ENCODE results near the gene HOXA9.

Gene HOXA9

DNA sequence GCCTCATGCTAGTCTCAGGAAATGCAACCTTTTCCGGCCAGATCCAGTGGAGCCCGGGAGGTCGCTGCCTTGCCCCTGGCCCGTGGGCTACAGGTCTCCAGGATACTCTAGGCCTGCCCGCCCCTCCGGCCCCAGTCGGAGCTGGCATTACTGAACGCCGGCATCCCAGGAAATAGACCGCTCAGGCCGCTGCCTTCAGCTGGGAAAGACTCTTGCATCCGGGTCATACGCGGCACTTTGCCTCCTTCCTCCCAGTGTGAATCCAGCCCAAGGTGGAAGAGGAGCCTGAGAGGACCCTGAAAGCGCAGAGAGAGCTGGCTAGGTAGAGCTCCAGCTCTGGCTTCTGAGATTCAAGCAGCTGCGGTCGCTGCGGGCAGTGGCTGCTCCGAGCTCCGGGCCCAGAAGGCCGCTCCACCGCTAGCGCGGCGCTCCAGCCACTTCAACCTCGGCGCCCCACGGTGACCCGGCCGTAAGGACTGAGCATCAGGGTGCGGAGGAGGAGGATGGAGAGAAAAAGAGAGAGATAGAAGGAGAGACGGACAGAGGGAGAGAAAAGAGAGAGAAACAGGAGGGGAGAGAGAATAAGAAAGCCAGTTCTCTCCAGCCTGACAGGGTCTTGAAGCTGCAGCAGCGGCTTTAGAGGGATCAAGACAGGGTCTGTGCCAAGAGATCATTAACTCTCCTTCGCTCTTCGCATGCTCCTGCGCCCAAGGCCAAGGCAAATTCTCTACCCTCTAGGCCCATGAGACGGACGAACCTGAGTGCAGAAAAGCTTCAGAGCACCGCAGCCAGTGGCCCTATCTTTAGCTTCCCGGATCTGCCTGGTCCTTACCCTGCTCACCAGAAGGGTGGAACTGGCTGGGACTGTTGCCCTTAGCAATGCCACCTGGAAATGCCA is 10.5 kb upstream of the HOXA9 start:
- DNase-seq = peak; percentile 67

DNA sequence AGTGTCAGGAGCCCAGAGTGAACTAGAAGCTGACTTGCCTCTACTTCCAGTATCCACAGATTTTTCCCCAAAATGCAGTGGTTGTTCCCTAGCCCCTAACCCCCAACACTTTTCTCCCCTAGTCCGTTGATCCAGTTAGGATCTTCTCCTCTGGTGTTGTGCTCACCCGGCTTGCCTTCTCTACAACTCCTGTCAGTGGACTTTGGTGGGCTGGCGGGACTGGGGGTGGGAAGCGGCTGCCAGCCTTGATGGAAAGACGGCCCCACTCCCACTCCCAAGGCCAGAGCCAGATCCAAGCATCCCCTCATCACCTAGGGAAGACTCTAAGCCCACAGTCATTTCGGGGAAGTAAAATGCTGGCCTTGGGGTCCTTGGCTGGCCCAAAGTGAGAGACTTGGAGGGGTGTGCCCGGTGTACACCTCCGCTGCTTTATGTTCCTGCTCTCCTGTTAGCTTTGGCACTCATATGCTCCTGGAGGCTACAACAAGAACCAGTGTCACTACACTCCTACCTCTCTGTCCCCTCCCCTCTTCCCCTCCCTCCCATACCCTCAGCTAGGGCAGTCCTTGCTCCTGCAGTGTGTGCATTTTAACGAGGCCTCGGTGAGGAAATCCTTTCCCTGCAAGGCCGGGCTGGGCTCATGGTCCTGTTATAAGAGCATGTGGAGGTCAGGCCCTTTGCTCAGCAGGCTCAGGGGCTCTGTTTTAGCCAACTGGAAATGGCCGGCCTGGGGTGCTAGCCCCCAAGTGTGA is 9.7 kb upstream of the HOXA9 start:
- peak; percentile 79 for DNase-seq

DNA sequence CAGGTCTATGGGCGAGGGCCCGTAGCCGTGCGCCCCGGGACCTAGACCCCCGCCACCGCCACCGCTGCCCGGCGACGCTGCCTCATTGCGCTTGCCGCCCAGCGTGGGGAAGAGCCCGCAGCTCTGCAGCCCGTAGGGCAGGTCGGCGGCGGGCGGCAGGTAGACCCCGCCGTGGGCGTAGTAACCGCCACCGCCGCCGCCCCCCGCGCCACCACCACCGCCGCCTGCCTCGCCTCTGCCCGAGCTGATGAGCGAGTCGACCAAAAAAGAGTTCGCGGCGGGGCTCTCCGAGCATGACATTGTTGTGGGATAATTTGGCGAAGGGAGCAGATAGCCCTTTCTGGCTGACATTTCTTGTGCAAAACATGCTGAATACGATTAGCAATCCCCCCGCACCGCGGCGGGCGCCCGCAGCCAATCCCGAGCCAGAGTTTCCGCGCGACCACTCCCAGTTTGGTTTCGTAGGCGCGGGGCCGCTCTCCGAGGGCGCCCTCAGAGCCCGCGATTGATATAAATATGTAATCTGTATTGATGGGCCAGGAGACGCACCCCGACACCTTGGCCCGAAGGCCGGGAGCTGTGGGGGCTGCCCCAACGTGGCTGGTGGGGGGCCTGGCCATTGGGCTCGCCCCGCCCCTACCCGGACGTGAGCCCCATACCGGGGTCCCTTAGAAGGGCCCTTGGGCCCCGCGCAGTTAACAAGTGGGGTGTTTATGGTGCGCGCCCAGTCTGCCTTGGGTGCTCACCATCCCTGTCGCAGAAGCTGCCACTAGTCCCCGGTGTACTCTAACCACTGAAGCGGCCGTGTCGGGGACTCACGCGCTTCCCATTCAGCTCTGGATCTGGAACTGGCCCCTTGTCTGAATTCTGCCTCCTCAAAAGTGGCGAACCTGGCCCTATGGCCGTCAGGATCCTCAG is 8.9 kb upstream of the HOXA9 start, which contains the start of gene HOXA10:
TSS of gene HOXA10 (minus strand) at position 365 of the 918 bp plus-strand sequence. CDS start at position 351, 14 bp downstream.
- DNase-seq = peak; percentile 87

DNA sequence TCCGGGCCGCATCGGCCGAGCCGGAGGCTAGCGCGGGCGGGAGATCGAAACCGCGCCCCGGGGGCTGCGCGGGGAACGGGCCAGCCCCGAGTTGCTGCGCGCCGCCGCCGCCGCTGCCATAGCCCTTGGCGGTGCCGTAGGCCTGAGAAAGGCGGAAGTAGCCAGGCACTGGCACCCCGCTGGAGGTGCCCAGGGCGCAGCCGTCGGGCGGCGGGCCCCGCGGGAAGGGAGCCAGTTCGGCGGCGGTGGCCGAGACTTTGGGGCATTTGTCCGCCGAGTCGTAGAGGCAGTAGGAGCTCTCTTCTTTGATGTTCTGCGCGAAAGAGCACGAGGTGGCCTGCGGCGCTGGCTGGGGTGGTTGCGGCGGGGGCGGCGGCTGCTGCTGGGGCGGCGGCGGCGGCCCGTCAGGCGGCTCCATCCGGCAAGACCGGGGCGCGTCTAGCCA is 8.2 kb upstream of the HOXA9 start:
- peak; percentile 50 for DNase-seq

GRCh38 chr7:27172823-27173510 is 7.6 kb upstream of the HOXA9 start:
- DNase-seq = peak; percentile 87

DNA sequence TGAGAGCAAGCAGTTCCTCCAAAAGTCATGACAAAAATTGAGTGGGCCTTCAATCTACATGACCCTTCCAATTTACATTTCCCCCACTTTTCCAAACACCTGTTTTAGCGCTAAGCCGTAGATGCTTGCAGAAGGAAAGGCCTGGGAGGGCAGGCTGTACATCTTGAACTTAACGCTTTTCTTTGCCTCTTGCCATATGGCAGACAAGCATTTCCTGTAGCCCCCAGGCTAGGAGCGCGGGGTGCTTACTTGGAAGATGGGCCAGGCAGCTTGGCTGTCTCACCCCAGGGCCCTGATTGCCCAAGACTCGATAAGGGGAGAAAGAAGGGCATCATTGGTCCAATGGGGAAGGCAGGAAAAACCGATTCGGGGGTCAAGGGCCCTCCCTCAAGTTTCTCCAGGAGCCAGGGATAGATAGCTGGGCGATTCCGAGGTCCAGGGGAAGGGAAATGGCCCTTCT is 7.0 kb upstream of the HOXA9 start:
- DNase-seq = peak; percentile 95

DNA sequence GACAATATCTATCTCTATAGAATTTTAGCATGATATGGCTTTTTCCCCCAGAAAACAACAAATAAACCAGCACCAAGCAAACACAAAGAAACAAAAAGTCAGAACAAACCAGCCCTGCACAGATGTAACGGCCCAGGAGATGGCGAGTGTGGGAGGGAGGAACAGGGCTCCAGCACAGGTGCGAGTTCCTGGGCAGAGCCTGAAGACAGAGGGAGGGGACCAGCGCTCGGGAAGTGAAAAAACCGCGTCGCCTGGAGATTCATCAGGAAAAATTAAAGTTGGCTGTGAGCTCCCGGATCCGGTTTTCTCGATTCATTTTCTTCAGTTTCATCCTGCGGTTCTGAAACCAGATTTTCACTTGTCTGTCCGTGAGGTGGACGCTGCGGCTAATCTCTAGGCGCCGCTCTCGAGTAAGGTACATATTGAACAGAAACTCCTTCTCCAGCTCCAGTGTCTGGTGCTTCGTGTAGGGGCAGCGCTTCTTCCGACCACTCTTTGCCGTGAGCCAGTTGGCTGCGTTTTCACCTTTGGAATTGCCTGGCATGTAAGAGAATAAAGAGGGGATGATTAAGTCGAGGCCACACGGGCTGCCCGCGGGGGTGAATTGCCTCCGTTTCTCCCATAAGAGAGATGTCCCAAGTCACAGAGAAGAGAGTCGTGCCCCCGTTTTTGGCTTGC is 6.4 kb upstream of the HOXA9 start:
- DNase-seq = peak; percentile 63

DNA sequence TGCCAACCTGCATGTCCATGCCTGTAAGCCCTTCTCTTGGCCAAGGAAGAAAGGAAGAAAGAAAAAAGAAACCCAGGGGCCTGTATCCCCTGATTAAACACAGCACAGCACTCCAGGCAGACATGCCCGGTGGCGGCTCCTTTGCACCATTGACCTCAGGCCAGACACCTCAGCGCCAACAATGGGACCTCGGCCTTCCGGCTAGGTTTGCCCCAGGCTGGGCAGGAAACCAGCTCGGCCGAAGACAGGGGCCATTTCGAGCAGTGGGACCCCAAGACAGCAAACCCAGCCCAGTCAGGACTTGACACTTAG is 5.9 kb upstream of the HOXA9 start:
- peak; percentile 70 for DNase-seq

- DNase-seq = no peak
Measured at GRCh38 chr7:27170426-27171324, 5.3 kb upstream of the HOXA9 start.

GRCh38 chr7:27169658-27170425 is 4.5 kb upstream of the HOXA9 start:
- peak; percentile 84 for DNase-seq

- peak; percentile 81 for DNase-seq
Measured at GRCh38 chr7:27168265-27168947, 3.1 kb upstream of the HOXA9 start.

DNA sequence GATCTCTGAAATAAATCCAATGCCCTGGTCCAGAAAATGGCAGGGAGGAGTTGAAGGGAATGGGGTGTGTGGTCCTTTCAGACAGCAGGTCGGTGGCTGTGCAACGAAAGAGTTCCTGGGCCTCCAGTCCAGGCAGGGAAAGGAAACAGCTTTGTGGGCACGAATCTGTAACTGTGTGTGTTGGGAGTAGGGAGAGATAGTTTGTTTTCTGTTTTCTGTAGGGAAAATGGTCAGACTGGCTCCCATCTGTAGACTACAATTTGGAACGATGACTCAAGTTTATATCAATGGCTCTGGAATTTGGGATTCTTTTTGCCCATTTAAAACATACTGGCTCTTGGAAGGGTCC is 2.6 kb upstream of the HOXA9 start:
- DNase-seq = peak; percentile 76

GRCh38 chr7:27166531-27167505 is 1.5 kb upstream of the HOXA9 start:
- DNase-seq = peak; percentile 93

- peak; percentile 58 for DNase-seq
Measured at GRCh38 chr7:27165996-27166530, 726 bp upstream of the HOXA9 start.

GRCh38 chr7:27164367-27165088 is 809 bp downstream of the HOXA9 start:
- peak; percentile 18 for DNase-seq

GRCh38 chr7:27164045-27164366 is 1.3 kb downstream of the HOXA9 start:
- DNase-seq = no peak
